ENCODE measurements around the gene EVI5L.

- TF ChIP-seq CTCF (IDR thresholded peaks at IDR 0.05 in 4 of 5, conservative IDR thresholded peaks at IDR 0.05 in 1 of 5), result no peak
- TF ChIP-seq POLR2A (IDR thresholded peaks at IDR 0.05), result no peak
Measured at GRCh38 chr19:7849631-7849999, 19.6 kb downstream of the EVI5L start.
